HG03135 (cell line): Measurements from ENCODE around the gene WWOX.

Experiments
- ATAC-seq: cut with Tn5 transposase; IDR thresholded peaks from one replicate; pipeline ENCODE4 v1.9.1; 2021; ENCODE audit warnings: mild to moderate bottlenecking, moderate library complexity; ENCODE audit not compliant: unreplicated experiment

The WWOX gene

DNA sequence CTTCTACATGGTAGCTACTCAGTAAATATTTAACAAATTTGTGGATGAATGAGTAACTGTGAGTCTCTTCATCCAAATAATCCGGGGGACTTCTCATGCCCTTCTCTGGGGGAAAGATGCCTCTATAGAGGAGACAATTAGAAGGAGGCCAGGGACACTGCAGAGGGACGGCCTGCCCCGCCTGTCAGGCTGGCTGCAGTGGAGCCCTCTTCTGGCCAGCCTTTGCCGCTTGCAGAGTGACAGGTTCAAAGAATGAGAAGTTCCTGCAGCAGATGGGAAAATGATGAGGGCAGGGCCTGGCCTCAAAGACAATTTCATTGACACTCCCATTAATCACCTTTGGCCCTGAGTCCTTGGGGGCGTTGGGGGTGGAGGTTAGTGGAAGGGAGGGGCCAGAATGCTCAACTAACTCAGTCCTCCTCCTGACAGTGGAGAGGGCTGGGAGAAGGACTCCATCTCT lies 1162.1 kb downstream of the WWOX start:
- no peak for ATAC-seq

- ATAC-seq: no peak
Observed at GRCh38 chr16:79261944-79262552, 1162.6 kb downstream of the WWOX start.
